Measurements from ENCODE around the gene DENND4A.

DNA sequence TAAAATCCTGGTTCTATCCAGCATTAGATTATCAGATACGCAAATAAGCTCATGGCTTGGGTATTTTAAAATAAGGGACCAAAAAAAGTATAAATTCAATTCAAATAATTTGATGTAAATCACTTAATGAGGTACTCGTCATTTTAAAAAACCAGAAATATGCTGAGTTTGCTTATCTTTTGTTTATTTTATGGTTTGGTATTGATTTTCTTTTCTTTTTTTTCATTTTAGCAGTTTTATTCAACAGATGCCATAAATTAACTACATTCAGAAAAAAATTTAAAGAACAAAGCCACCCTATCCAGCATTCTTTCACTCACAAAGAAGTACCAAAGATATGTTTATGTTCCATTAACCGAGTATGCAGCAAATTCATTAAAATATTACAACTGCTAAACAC lies 22.6 kb downstream of the DENND4A start:
- TF ChIP-seq, protein P1, sequence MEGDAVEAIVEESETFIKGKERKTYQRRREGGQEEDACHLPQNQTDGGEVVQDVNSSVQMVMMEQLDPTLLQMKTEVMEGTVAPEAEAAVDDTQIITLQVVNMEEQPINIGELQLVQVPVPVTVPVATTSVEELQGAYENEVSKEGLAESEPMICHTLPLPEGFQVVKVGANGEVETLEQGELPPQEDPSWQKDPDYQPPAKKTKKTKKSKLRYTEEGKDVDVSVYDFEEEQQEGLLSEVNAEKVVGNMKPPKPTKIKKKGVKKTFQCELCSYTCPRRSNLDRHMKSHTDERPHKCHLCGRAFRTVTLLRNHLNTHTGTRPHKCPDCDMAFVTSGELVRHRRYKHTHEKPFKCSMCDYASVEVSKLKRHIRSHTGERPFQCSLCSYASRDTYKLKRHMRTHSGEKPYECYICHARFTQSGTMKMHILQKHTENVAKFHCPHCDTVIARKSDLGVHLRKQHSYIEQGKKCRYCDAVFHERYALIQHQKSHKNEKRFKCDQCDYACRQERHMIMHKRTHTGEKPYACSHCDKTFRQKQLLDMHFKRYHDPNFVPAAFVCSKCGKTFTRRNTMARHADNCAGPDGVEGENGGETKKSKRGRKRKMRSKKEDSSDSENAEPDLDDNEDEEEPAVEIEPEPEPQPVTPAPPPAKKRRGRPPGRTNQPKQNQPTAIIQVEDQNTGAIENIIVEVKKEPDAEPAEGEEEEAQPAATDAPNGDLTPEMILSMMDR (IDR thresholded peaks at IDR 0.05): no peak
- TF ChIP-seq, protein P2, sequence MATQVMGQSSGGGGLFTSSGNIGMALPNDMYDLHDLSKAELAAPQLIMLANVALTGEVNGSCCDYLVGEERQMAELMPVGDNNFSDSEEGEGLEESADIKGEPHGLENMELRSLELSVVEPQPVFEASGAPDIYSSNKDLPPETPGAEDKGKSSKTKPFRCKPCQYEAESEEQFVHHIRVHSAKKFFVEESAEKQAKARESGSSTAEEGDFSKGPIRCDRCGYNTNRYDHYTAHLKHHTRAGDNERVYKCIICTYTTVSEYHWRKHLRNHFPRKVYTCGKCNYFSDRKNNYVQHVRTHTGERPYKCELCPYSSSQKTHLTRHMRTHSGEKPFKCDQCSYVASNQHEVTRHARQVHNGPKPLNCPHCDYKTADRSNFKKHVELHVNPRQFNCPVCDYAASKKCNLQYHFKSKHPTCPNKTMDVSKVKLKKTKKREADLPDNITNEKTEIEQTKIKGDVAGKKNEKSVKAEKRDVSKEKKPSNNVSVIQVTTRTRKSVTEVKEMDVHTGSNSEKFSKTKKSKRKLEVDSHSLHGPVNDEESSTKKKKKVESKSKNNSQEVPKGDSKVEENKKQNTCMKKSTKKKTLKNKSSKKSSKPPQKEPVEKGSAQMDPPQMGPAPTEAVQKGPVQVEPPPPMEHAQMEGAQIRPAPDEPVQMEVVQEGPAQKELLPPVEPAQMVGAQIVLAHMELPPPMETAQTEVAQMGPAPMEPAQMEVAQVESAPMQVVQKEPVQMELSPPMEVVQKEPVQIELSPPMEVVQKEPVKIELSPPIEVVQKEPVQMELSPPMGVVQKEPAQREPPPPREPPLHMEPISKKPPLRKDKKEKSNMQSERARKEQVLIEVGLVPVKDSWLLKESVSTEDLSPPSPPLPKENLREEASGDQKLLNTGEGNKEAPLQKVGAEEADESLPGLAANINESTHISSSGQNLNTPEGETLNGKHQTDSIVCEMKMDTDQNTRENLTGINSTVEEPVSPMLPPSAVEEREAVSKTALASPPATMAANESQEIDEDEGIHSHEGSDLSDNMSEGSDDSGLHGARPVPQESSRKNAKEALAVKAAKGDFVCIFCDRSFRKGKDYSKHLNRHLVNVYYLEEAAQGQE (IDR thresholded peaks at IDR 0.05): no peak
